ENCODE data around the gene TNNT3.

DNA sequence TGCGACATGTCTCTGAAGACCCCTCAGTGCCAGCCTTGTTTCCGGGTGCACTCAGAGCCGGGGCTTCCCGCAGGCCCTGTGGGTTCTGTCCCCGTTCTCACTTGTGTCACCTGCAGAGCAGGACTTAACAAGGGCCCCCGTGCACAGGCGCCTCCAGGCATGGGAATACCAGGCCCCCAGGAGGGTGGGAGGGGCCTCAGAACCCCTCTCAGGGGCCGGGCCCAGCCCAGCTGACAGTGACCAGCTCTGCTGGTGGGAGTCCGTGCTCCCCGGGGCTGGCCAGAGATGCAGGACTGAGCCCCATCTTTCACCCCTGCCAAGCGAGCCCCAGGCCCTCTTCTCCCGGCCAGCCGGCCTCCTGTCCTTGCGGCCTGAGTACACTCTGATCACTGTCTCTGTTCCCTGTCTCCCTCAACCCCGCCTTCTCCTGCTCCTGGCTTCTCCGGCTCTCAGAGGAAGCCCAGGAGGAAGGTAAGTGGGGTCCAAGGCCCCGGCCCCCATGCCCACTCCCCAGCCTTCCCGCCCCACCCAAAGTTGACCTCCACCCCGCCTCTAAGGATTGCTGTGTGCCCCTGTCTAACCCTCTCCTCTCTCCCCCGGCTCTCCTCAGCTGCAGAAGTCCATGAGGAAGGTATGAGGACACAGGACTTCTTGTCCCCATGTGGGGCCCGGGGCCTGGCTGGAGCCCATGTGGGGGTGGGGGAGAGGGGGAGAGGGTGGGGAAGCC is 5.3 kb downstream of the TNNT3 start:
- TF ChIP-seq, protein P1, sequence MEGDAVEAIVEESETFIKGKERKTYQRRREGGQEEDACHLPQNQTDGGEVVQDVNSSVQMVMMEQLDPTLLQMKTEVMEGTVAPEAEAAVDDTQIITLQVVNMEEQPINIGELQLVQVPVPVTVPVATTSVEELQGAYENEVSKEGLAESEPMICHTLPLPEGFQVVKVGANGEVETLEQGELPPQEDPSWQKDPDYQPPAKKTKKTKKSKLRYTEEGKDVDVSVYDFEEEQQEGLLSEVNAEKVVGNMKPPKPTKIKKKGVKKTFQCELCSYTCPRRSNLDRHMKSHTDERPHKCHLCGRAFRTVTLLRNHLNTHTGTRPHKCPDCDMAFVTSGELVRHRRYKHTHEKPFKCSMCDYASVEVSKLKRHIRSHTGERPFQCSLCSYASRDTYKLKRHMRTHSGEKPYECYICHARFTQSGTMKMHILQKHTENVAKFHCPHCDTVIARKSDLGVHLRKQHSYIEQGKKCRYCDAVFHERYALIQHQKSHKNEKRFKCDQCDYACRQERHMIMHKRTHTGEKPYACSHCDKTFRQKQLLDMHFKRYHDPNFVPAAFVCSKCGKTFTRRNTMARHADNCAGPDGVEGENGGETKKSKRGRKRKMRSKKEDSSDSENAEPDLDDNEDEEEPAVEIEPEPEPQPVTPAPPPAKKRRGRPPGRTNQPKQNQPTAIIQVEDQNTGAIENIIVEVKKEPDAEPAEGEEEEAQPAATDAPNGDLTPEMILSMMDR (conservative IDR thresholded peaks at IDR 0.05; ENCODE audit: low read depth, low read length), result no peak
- no peak for TF ChIP-seq EZH2phosphoT487 (IDR thresholded peaks at IDR 0.05; ENCODE audit: borderline replicate concordance, low read length)
